ENCODE measurements around the gene EPHB2.

- TF ChIP-seq CTCF (IDR thresholded peaks at IDR 0.05), result no peak
- TF ChIP-seq MYC (IDR thresholded peaks at IDR 0.05; ENCODE audit: borderline replicate concordance, low read length), result no peak
- TF ChIP-seq FOXS1 (CRISPR knock-in tag; IDR thresholded peaks at IDR 0.05), result no peak
- no peak for TF ChIP-seq KDM1A (IDR thresholded peaks at IDR 0.05; ENCODE audit: low read depth)
- TF ChIP-seq HOXB5 (CRISPR knock-in tag; IDR thresholded peaks at IDR 0.05), result no peak
- no peak for TF ChIP-seq POLR2A (IDR thresholded peaks at IDR 0.05; ENCODE audit: low read length)
- TF ChIP-seq EP300 (IDR thresholded peaks at IDR 0.05), result no peak
- no peak for TF ChIP-seq FOSL2 (IDR thresholded peaks at IDR 0.05)
- no peak for TF ChIP-seq FOSL2 (CRISPR knock-in tag; IDR thresholded peaks at IDR 0.05)
- no peak for TF ChIP-seq CBX8 (IDR thresholded peaks at IDR 0.05)
- no peak for TF ChIP-seq GATA3 (IDR thresholded peaks at IDR 0.05; ENCODE audit: borderline replicate concordance)
- TF ChIP-seq CHD4 (IDR thresholded peaks at IDR 0.05; ENCODE audit: borderline replicate concordance), result no peak
- TF ChIP-seq, protein P1, sequence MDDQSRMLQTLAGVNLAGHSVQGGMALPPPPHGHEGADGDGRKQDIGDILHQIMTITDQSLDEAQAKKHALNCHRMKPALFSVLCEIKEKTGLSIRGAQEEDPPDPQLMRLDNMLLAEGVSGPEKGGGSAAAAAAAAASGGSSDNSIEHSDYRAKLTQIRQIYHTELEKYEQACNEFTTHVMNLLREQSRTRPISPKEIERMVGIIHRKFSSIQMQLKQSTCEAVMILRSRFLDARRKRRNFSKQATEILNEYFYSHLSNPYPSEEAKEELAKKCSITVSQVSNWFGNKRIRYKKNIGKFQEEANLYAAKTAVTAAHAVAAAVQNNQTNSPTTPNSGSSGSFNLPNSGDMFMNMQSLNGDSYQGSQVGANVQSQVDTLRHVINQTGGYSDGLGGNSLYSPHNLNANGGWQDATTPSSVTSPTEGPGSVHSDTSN (IDR thresholded peaks at IDR 0.05), result no peak
- TF ChIP-seq KDM5A (IDR thresholded peaks at IDR 0.05), result no peak
- no peak for TF ChIP-seq ZSCAN20 (CRISPR knock-in tag; IDR thresholded peaks at IDR 0.05)
Measured at GRCh38 chr1:22896184-22896583, 185.5 kb downstream of the EPHB2 start.
